ENCODE results near the gene TRIP13. TPM values are rescaled to one million over a fixed set of nuclear protein-coding genes. Genes with fewer than 3 reads are reported as not detected.

Gene TRIP13
- total RNA-seq, 1 experiment from 2014 or later: 69.0 TPM

DNA sequence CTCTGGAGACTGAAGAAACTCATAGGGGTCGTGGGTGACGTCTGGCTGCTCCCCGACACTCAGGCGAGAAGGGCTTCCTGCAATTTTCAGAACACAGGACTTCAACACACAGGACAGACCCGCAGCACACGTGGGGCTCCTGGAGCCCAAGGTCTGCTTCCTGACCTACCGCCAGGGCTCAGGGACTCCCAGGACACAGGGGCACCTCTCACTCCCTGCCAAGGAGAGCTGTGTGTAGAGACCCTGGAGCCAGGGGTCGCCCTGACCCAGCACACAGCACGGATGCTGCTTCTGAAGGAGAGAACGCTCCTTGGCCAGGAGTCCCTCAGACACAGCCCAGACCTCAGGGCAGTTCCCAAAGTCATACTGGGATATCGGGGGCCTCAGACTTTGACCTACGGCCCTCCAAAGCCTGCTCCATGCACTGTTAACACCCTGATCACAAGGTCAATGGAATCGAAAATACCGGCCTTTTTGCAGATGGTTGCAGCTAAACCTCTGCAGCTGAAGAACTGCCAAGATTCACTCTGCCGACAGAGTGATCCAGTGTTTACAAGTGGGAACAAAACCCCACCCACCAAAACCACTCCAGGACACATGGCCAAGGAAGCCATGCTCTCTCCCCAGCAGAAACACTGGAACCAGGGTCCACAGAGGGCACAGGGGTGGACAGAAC is 28.1 kb upstream of the TRIP13 start:
- no peak overlapping the region for H3K4me2 ChIP-seq (ENCODE audit: low read length)
- H3K4me3 ChIP-seq (ENCODE audit: low read length): no peak overlapping the region
- TF ChIP-seq EZH2phosphoT487 (IDR thresholded peaks at IDR 0.05; ENCODE audit: borderline replicate concordance, low read length) (no peak), EZH2 (IDR thresholded peaks at IDR 0.05; ENCODE audit: low read length, unreplicated experiment) (no peak)
- TF ChIP-seq, protein P1, sequence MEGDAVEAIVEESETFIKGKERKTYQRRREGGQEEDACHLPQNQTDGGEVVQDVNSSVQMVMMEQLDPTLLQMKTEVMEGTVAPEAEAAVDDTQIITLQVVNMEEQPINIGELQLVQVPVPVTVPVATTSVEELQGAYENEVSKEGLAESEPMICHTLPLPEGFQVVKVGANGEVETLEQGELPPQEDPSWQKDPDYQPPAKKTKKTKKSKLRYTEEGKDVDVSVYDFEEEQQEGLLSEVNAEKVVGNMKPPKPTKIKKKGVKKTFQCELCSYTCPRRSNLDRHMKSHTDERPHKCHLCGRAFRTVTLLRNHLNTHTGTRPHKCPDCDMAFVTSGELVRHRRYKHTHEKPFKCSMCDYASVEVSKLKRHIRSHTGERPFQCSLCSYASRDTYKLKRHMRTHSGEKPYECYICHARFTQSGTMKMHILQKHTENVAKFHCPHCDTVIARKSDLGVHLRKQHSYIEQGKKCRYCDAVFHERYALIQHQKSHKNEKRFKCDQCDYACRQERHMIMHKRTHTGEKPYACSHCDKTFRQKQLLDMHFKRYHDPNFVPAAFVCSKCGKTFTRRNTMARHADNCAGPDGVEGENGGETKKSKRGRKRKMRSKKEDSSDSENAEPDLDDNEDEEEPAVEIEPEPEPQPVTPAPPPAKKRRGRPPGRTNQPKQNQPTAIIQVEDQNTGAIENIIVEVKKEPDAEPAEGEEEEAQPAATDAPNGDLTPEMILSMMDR (conservative IDR thresholded peaks at IDR 0.05; ENCODE audit: low read depth, low read length): no peak
- peaks cover 53% of the 10 kb centered on the region for H3K36me3 ChIP-seq (ENCODE audit: low read depth, low read length)
- no peaks in the 10 kb centered on the region for H4K20me1 ChIP-seq (ENCODE audit: low read length)
- intact Hi-C loops (cut with micrococcal nuclease): no loop called here
- H3K27ac ChIP-seq (ENCODE audit: low read length): no peak overlapping the region
- no peak for DNase-seq
- ChIA-PET POLR2A (ENCODE audit: unreplicated experiment) (no interaction called here), CTCF (no interaction called here)
- no peak overlapping the region for H3K9ac ChIP-seq (ENCODE audit: low read length)
- ATAC-seq: no peak
- no peaks in the 10 kb centered on the region for H3K27me3 ChIP-seq (ENCODE audit: low read length)
- no peaks in the 10 kb centered on the region for H3K9me3 ChIP-seq (ENCODE audit: low read length)
- no peaks in the 10 kb centered on the region for H3F3A ChIP-seq (ENCODE audit: low read length, unreplicated experiment)
- H2AFZ ChIP-seq (ENCODE audit: low read length): no peak overlapping the region
- no peaks in the 10 kb centered on the region for H3K79me2 ChIP-seq (ENCODE audit: low read length)
- BruUV-seq (replicated peaks): no TSS peak
- H3K4me1 ChIP-seq (ENCODE audit: insufficient read depth, low read length): no peaks in the 10 kb centered on the region
- H3K9me2 ChIP-seq (replicated peaks; ENCODE audit: low read length): no peaks in the 10 kb centered on the region

DNA sequence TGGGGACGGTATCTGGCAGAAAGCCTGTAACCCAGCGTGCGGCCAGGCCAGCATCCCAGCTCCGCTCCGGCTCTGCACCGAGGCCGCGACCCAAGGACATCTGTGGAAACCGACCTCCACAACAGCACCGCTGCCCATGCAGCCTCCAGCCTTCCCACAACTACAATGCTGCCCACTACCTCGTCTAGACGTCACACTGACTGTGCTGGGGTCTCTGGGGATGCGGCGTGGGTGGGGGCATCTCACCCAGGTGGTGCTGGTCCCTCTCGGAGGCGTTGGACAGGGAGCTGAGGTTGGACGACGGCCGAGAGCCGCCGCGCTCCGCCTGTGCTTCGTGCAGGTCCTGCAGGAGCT is 27.5 kb upstream of the TRIP13 start:
- ChIA-PET POLR2A (ENCODE audit: unreplicated experiment) (no interaction called here), CTCF (no interaction called here)
- Histone ChIP-seq H3K27ac (ENCODE audit: low read length) (no peak overlapping the region), H3F3A (ENCODE audit: low read length, unreplicated experiment) (no peaks in the 10 kb centered on the region), H2AFZ (ENCODE audit: low read length) (no peak overlapping the region), H3K9ac (ENCODE audit: low read length) (no peak overlapping the region), H4K20me1 (ENCODE audit: low read length) (no peaks in the 10 kb centered on the region), H3K36me3 (ENCODE audit: low read depth, low read length) (peaks cover 58% of the 10 kb centered on the region), H3K4me1 (ENCODE audit: insufficient read depth, low read length) (no peaks in the 10 kb centered on the region), H3K79me2 (ENCODE audit: low read length) (no peaks in the 10 kb centered on the region), H3K4me2 (ENCODE audit: low read length) (no peak overlapping the region), H3K9me3 (ENCODE audit: low read length) (no peaks in the 10 kb centered on the region), H3K4me3 (ENCODE audit: low read length) (no peak overlapping the region), H3K9me2 (replicated peaks; ENCODE audit: low read length) (no peaks in the 10 kb centered on the region), H3K27me3 (ENCODE audit: low read length) (no peaks in the 10 kb centered on the region)
- no peak for ATAC-seq
- intact Hi-C loops (cut with micrococcal nuclease): no loop called here
- no peak for TF ChIP-seq EZH2 (IDR thresholded peaks at IDR 0.05; ENCODE audit: low read length, unreplicated experiment)
- no TSS peak for BruUV-seq (replicated peaks)
- DNase-seq: no peak

DNA sequence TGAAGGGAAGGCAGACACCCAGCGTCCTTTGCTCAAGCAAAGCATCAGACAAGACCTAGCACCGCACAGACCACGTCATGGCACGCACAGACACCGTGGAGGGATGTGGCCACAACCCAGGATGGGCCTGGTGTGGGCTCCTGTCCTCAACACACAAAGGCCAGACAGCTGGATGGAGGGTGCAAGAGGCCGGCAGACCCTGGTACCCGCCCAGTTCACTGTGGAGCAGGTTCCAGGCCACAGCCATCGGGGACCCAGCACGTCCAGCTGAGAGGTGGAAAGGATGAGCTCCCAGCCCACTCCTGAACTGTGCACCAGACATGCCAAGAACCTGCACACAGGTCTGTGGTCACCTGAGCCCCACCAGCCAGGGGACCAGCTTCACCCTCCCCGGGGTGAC is 26.9 kb upstream of the TRIP13 start:
- peaks cover 64% of the 10 kb centered on the region for H3K36me3 ChIP-seq (ENCODE audit: low read depth, low read length)

More for the DNA sequence above, 26.9 kb upstream of the TRIP13 start:
- no peak overlapping the region for H3K4me3 ChIP-seq (ENCODE audit: low read length)
- POLR2A ChIA-PET (ENCODE audit: unreplicated experiment): no interaction called here
- H3K27ac ChIP-seq (ENCODE audit: low read length): no peak overlapping the region
- DNase-seq (no peak), ATAC-seq (no peak)
- no TSS peak for BruUV-seq (replicated peaks)
- no peak overlapping the region for H3K9ac ChIP-seq (ENCODE audit: low read length)
- H4K20me1 ChIP-seq (ENCODE audit: low read length): no peaks in the 10 kb centered on the region
- TF ChIP-seq, protein P1 (conservative IDR thresholded peaks at IDR 0.05; ENCODE audit: low read depth, low read length): no peak
- TF ChIP-seq EZH2 (IDR thresholded peaks at IDR 0.05; ENCODE audit: low read length, unreplicated experiment) (no peak), EZH2phosphoT487 (IDR thresholded peaks at IDR 0.05; ENCODE audit: borderline replicate concordance, low read length) (no peak)
- H3F3A ChIP-seq (ENCODE audit: low read length, unreplicated experiment): no peaks in the 10 kb centered on the region
- CTCF ChIA-PET: no interaction called here
- H3K4me2 ChIP-seq (ENCODE audit: low read length): no peak overlapping the region
- no peaks in the 10 kb centered on the region for H3K4me1 ChIP-seq (ENCODE audit: insufficient read depth, low read length)
- H2AFZ ChIP-seq (ENCODE audit: low read length): no peak overlapping the region
- no peaks in the 10 kb centered on the region for H3K27me3 ChIP-seq (ENCODE audit: low read length)
- no peaks in the 10 kb centered on the region for H3K79me2 ChIP-seq (ENCODE audit: low read length)
- no peaks in the 10 kb centered on the region for H3K9me2 ChIP-seq (replicated peaks; ENCODE audit: low read length)
- H3K9me3 ChIP-seq (ENCODE audit: low read length): no peaks in the 10 kb centered on the region
- intact Hi-C loops (cut with micrococcal nuclease): no loop called here

Data from PC-3 (cell line).